WTC11 (cell line): ENCODE results near the gene SLC7A6.

Source experiments
- ESRRA ChIP-seq: sonication (generic); formaldehyde crosslinking; IDR thresholded peaks from 2 replicates; pipeline ENCODE4 v1.8.1; 2022; ENCODE audit warnings: mild to moderate bottlenecking, missing genetic modification reagents, borderline replicate concordance
- MXD4 ChIP-seq: fragments of 250-450 bp; sonication (Bioruptor Pico); IDR thresholded peaks from 2 replicates; pipeline ENCODE4 v1.8.0; 2021; ENCODE audit warnings: mild to moderate bottlenecking, moderate library complexity, borderline replicate concordance
- SP1 ChIP-seq: sonication (generic); formaldehyde crosslinking; conservative IDR thresholded peaks from 2 replicates; pipeline ENCODE4 v1.8.1; 2022; ENCODE audit warnings: missing genetic modification reagents
- ZNF317 ChIP-seq: sonication (generic); formaldehyde crosslinking; IDR thresholded peaks from 2 replicates; pipeline ENCODE4 v1.8.1; 2023; ENCODE audit warnings: low read depth, mild to moderate bottlenecking, moderate library complexity, missing genetic modification reagents, borderline replicate concordance
- TF ChIP-seq, protein P1 (sequence below): sonication (generic); formaldehyde crosslinking; IDR thresholded peaks from 2 replicates; pipeline ENCODE4 v1.8.1; 2023; ENCODE audit warnings: mild to moderate bottlenecking, missing genetic modification reagents, moderate library complexity
- TF ChIP-seq, protein P2 (sequence below): fragments of 200-600 bp; IDR thresholded peaks from 2 replicates; pipeline ENCODE4 v1.8.0; 2022; ENCODE audit warnings: antibody characterized with exemption

DNA sequence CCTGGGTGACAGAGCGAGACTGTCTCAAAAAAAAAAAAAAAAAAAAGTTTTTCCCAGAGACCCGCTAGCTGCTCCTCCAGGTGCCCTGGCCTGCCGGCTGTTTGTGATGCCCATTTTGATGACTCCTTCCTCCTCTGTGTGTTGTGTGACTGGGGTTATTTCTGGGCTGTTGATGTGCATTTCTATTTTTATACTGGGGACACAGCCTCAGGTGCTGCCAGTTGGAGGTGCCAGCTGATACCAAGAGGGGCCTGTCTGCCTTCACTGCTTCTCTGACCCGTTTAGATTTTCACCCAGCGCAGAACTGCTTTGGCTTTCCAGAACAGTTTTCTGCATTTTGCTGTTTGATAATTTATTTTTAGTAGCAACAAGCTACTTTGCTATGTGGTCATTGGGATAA, 12.5 kb upstream of the SLC7A6 start:
- TF ChIP-seq MXD4 (no peak), ZNF317 (no peak), ESRRA (no peak), SP1 (no peak)
- TF ChIP-seq, protein P1, sequence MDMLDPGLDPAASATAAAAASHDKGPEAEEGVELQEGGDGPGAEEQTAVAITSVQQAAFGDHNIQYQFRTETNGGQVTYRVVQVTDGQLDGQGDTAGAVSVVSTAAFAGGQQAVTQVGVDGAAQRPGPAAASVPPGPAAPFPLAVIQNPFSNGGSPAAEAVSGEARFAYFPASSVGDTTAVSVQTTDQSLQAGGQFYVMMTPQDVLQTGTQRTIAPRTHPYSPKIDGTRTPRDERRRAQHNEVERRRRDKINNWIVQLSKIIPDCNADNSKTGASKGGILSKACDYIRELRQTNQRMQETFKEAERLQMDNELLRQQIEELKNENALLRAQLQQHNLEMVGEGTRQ (CRISPR knock-in tag), result no peak
- TF ChIP-seq, protein P2, sequence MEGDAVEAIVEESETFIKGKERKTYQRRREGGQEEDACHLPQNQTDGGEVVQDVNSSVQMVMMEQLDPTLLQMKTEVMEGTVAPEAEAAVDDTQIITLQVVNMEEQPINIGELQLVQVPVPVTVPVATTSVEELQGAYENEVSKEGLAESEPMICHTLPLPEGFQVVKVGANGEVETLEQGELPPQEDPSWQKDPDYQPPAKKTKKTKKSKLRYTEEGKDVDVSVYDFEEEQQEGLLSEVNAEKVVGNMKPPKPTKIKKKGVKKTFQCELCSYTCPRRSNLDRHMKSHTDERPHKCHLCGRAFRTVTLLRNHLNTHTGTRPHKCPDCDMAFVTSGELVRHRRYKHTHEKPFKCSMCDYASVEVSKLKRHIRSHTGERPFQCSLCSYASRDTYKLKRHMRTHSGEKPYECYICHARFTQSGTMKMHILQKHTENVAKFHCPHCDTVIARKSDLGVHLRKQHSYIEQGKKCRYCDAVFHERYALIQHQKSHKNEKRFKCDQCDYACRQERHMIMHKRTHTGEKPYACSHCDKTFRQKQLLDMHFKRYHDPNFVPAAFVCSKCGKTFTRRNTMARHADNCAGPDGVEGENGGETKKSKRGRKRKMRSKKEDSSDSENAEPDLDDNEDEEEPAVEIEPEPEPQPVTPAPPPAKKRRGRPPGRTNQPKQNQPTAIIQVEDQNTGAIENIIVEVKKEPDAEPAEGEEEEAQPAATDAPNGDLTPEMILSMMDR, result no peak
